ENCODE results near the gene UGT1A7. TPM values are rescaled to one million over a fixed set of nuclear protein-coding genes. Genes with fewer than 3 reads are reported as not detected.

UGT1A7 gene
- polyA plus RNA-seq, 3 donors, result not detected

GRCh38 chr2:233679196-233679595 is 2.5 kb upstream of the UGT1A7 start:
- H3K9me3 ChIP-seq (replicated peaks in 1 of 2; ENCODE audit: control insufficient read depth in 1 of 2, insufficient read depth in 1 of 2, low read length in 2 of 2), result no peaks in the 10 kb centered on the region
- H3K27me3 ChIP-seq (ENCODE audit: control insufficient read depth in 2 of 2, insufficient read depth in 2 of 2, low read length in 2 of 2), result no peaks in the 10 kb centered on the region
- no peak overlapping the region for H3K4me3 ChIP-seq (replicated peaks in 1 of 3; ENCODE audit: low read depth in 2 of 3, low read length in 3 of 3)
- Mint-ChIP-seq H3K27ac (no peak overlapping the region), H3K4me3 (no peak overlapping the region), H3K36me3 (no peaks in the 10 kb centered on the region), H3K9me3 (no peaks in the 10 kb centered on the region), H3K27me3 (ENCODE audit: low read depth in 3 of 3) (peaks cover 0 to 4% (median 0%) of the 10 kb centered on the region in 3 donors), H3K4me1 (peaks cover 2% of the 10 kb centered on the region)
- intact Hi-C loops (cut with micrococcal nuclease), result no loop called here
- H4K20me1 ChIP-seq (ENCODE audit: insufficient read depth, low read length), result no peaks in the 10 kb centered on the region
- no peak overlapping the region for H3K9ac ChIP-seq (ENCODE audit: insufficient read depth, low read length, poor library complexity, severe bottlenecking)
- no peaks in the 10 kb centered on the region for H3K4me1 ChIP-seq (ENCODE audit: control insufficient read depth in 1 of 2, insufficient read depth in 2 of 2, low read length in 2 of 2)
- no peak overlapping the region for H2AFZ ChIP-seq (ENCODE audit: insufficient read depth, low read depth, low read length, poor library complexity, severe bottlenecking)
- no peak overlapping the region for H3K27ac ChIP-seq (ENCODE audit: low read depth in 1 of 2, low read length in 2 of 2)
- H3K79me2 ChIP-seq (ENCODE audit: insufficient read depth, low read length), result no peaks in the 10 kb centered on the region
- WGBS (ENCODE audit: insufficient coverage), result 71% methylated on average over 4 of the region's 4 CpGs
- no peak overlapping the region for H3K4me2 ChIP-seq (replicated peaks; ENCODE audit: extremely low read depth, low read length, poor library complexity, severe bottlenecking)
- DNase-seq, result no peak
- no peaks in the 10 kb centered on the region for H3K36me3 ChIP-seq (replicated peaks in 1 of 2; ENCODE audit: control insufficient read depth in 1 of 2, insufficient read depth in 2 of 2, low read length in 2 of 2)
- no peak for TF ChIP-seq CTCF (IDR thresholded peaks at IDR 0.05)

- Histone ChIP-seq H3K36me3 (replicated peaks in 1 of 2; ENCODE audit: control insufficient read depth in 1 of 2, insufficient read depth in 2 of 2, low read length in 2 of 2) (no peaks in the 10 kb centered on the region), H3K9me3 (replicated peaks in 1 of 2; ENCODE audit: control insufficient read depth in 1 of 2, insufficient read depth in 1 of 2, low read length in 2 of 2) (no peaks in the 10 kb centered on the region), H3K4me3 (replicated peaks in 1 of 3; ENCODE audit: low read depth in 2 of 3, low read length in 3 of 3) (no peak overlapping the region), H3K79me2 (ENCODE audit: insufficient read depth, low read length) (no peaks in the 10 kb centered on the region), H3K27me3 (ENCODE audit: control insufficient read depth in 2 of 2, insufficient read depth in 2 of 2, low read length in 2 of 2) (no peaks in the 10 kb centered on the region), H3K27ac (ENCODE audit: low read depth in 1 of 2, low read length in 2 of 2) (no peak overlapping the region), H3K4me1 (ENCODE audit: control insufficient read depth in 1 of 2, insufficient read depth in 2 of 2, low read length in 2 of 2) (no peaks in the 10 kb centered on the region), H4K20me1 (ENCODE audit: insufficient read depth, low read length) (no peaks in the 10 kb centered on the region), H2AFZ (ENCODE audit: insufficient read depth, low read depth, low read length, poor library complexity, severe bottlenecking) (no peak overlapping the region), H3K4me2 (replicated peaks; ENCODE audit: extremely low read depth, low read length, poor library complexity, severe bottlenecking) (no peak overlapping the region), H3K9ac (ENCODE audit: insufficient read depth, low read length, poor library complexity, severe bottlenecking) (no peak overlapping the region)
- 90% methylated on average over 4 of the region's 4 CpGs for WGBS (ENCODE audit: insufficient coverage)
- Mint-ChIP-seq H3K9me3 (no peaks in the 10 kb centered on the region), H3K36me3 (no peaks in the 10 kb centered on the region), H3K4me3 (no peak overlapping the region), H3K27ac (no peak overlapping the region), H3K4me1 (peaks cover 2% of the 10 kb centered on the region), H3K27me3 (ENCODE audit: low read depth in 3 of 3) (peaks cover 0 to 4% (median 0%) of the 10 kb centered on the region in 3 donors)
- TF ChIP-seq CTCF (IDR thresholded peaks at IDR 0.05), result no peak
- no peak for DNase-seq
- intact Hi-C loops (cut with micrococcal nuclease), result no loop called here
Observed at GRCh38 chr2:233680361-233681045, 1.2 kb upstream of the UGT1A7 start.

Measured in CD14-positive monocyte (primary cell).